ENCODE data around the gene BCL7C.

DNA sequence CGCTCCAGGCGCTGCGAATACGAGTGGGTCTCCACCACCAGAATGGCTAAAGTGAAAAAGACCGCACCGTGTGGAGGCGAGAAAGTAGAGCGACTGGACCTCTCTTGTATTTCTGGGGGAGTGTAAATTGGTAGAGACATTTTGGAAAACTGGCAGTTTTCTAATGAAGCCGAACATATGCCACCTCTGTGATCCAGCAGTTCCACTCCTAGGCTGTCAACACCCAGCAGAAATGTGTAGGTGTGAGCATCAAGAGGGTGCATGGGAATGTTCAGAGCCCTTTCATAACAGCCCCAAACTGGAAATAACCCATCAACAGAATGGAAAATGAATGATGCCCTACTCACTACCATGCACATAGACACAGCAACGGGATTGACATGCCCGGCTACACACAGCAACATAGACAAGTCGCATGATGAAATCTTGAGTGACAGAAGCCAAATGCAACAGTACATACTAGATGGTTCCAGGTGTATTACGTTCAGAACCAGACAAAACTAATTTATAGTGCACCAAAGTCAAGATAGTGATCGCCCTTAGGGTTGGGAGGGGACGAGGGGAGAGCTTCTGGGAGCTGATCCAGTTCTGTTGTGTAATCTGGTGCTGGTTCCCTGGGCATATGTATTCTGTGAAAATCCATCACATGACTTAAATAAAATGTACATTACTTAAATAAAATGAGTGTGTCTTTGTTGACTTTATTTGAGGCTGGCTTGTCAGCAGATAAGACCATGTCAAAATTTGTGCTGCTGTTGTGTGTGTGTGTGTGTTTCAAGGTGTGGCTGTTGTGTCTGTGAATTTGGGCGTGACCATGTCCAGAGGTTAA is 877 bp upstream of the BCL7C start:
- TF ChIP-seq, protein P1, sequence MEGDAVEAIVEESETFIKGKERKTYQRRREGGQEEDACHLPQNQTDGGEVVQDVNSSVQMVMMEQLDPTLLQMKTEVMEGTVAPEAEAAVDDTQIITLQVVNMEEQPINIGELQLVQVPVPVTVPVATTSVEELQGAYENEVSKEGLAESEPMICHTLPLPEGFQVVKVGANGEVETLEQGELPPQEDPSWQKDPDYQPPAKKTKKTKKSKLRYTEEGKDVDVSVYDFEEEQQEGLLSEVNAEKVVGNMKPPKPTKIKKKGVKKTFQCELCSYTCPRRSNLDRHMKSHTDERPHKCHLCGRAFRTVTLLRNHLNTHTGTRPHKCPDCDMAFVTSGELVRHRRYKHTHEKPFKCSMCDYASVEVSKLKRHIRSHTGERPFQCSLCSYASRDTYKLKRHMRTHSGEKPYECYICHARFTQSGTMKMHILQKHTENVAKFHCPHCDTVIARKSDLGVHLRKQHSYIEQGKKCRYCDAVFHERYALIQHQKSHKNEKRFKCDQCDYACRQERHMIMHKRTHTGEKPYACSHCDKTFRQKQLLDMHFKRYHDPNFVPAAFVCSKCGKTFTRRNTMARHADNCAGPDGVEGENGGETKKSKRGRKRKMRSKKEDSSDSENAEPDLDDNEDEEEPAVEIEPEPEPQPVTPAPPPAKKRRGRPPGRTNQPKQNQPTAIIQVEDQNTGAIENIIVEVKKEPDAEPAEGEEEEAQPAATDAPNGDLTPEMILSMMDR (IDR thresholded peaks at IDR 0.05; ENCODE audit: poor library complexity, severe bottlenecking) = no peak
- TF ChIP-seq, protein P2, sequence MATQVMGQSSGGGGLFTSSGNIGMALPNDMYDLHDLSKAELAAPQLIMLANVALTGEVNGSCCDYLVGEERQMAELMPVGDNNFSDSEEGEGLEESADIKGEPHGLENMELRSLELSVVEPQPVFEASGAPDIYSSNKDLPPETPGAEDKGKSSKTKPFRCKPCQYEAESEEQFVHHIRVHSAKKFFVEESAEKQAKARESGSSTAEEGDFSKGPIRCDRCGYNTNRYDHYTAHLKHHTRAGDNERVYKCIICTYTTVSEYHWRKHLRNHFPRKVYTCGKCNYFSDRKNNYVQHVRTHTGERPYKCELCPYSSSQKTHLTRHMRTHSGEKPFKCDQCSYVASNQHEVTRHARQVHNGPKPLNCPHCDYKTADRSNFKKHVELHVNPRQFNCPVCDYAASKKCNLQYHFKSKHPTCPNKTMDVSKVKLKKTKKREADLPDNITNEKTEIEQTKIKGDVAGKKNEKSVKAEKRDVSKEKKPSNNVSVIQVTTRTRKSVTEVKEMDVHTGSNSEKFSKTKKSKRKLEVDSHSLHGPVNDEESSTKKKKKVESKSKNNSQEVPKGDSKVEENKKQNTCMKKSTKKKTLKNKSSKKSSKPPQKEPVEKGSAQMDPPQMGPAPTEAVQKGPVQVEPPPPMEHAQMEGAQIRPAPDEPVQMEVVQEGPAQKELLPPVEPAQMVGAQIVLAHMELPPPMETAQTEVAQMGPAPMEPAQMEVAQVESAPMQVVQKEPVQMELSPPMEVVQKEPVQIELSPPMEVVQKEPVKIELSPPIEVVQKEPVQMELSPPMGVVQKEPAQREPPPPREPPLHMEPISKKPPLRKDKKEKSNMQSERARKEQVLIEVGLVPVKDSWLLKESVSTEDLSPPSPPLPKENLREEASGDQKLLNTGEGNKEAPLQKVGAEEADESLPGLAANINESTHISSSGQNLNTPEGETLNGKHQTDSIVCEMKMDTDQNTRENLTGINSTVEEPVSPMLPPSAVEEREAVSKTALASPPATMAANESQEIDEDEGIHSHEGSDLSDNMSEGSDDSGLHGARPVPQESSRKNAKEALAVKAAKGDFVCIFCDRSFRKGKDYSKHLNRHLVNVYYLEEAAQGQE (IDR thresholded peaks at IDR 0.05; ENCODE audit: borderline replicate concordance) = no peak
- TF ChIP-seq EZH2 (IDR thresholded peaks at IDR 0.05; ENCODE audit: borderline replicate concordance, insufficient read depth, low read length, poor library complexity, severe bottlenecking) (no peak), POLR2AphosphoS5 (IDR thresholded peaks at IDR 0.05) (no peak), RAD21 (conservative IDR thresholded peaks at IDR 0.05) (no peak), EP300 (conservative IDR thresholded peaks at IDR 0.05; ENCODE audit: poor library complexity, severe bottlenecking) (no peak)

All from neural cell (in vitro differentiated cells).